HCT116 (cell line): ENCODE results near the gene C12orf75. TPM values are rescaled to one million over a fixed set of nuclear protein-coding genes. Genes with fewer than 3 reads are reported as not detected.
"Not testable (repeated sequence)": the region's sequence is repeated elsewhere in the genome, so short reads cannot be mapped to it uniquely, and the experiment has no call there.

Experiments used
- ATAC-seq: fragments of 200-7000 bp; cut with Tn5 transposase; 2 replicates; pipeline ENCODE4 v1.9.1; 2020; ENCODE audit warnings: mild to moderate bottlenecking, moderate library complexity
- BruUV-seq: library from RNA; stranded (reverse); fragments of 400-500 nt; replicated peaks from 2 replicates; lab custom pipeline; 2021; lab: Mats Ljungman, UMichigan
- CTCF ChIA-PET: fragments of 300-600 bp; sonication (Branson Sonifier 250); formaldehyde crosslinking; loops from one replicate; lab custom pipeline; 2021; ENCODE audit warnings: antibody characterized with exemption; lab: Charles Lee
- POLR2A ChIA-PET: fragments of 300-600, 350-600 bp; sonication (Branson Sonifier 250); formaldehyde crosslinking; loops from one replicate; lab custom pipeline; 2021; ENCODE audit warnings: antibody characterized with exemption; lab: Charles Lee
- RAD21 ChIA-PET, 2 experiments: fragments of 300-600 bp; sonication (Branson Sonifier 250); formaldehyde crosslinking; loops; one replicate each; lab custom pipeline; 2023; ENCODE audit warnings: low total read pairs in 2 of 2; ENCODE audit not compliant: uncharacterized antibody in 2 of 2, unreplicated experiment in 2 of 2, low non-redundant PET in 1 of 2; lab: Charles Lee
- DNase-seq: peaks from one replicate; pipeline ENCODE4 v3.0.0-alpha.2; 2010; ENCODE audit warnings: low read depth, low spot score
- H2AFZ ChIP-seq: fragments of 200-600 bp; shearing (Covaris generic), sonication (generic); 2 replicates; pipeline ENCODE4 v1.6.1; 2017; ENCODE audit warnings: low read depth, mixed run types, mixed read lengths, antibody characterized with exemption, low read length; ENCODE audit not compliant: poor library complexity, severe bottlenecking
- H3K27ac ChIP-seq: 2 replicates; pipeline ENCODE4 v1.5.1; 2012; ENCODE audit warnings: low read depth, low read length
- H3K27me3 ChIP-seq: fragments of 200-600 bp; sonication (generic); 2 replicates; pipeline ENCODE4 v1.6.1; 2016; ENCODE audit warnings: mixed run types, low read length, mixed read lengths; ENCODE audit not compliant: insufficient read depth
- H3K36me3 ChIP-seq, 2 experiments: fragments of 200-500 bp in 1 of 2; fragments of 200-600 bp in 1 of 2; sonication (Bioruptor generic) in 1 of 2; sonication (generic) in 1 of 2; 2 replicates each; pipeline versions ENCODE4 v1.5.1 to v1.6.1; 2014 to 2016; ENCODE audit warnings: low read length in 2 of 2, inconsistent platforms in 1 of 2, mixed read lengths in 1 of 2, mixed run types in 1 of 2; ENCODE audit not compliant: insufficient read depth in 2 of 2, control insufficient read depth in 1 of 2
- H3K4me1 ChIP-seq, 2 experiments: fragments of 200-600 bp in 1 of 2; sonication (generic) in 1 of 2; 2 replicates each; pipeline versions ENCODE4 v1.5.1 to v1.6.1; 2012 to 2017; ENCODE audit warnings: low read length in 2 of 2, inconsistent platforms in 1 of 2, mild to moderate bottlenecking in 1 of 2, mixed read lengths in 1 of 2, mixed run types in 1 of 2, moderate library complexity in 1 of 2; ENCODE audit not compliant: insufficient read depth in 2 of 2, control insufficient read depth in 1 of 2
- H3K4me2 ChIP-seq: fragments of 200-600 bp; sonication (generic); 2 replicates; pipeline ENCODE4 v1.6.1; 2017; ENCODE audit warnings: mixed run types, low read length, mixed read lengths
- H3K4me3 ChIP-seq, 2 experiments: fragments of 200-600 bp in 1 of 2; sonication (generic) in 1 of 2; replicated peaks in 1 of 2; 2 replicates each; pipeline ENCODE4 v1.5.1; 2011 to 2016; ENCODE audit warnings: low read length in 2 of 2, control low read depth in 1 of 2, low read depth in 1 of 2, mild to moderate bottlenecking in 1 of 2, mixed read lengths in 1 of 2, mixed run types in 1 of 2
- H3K79me2 ChIP-seq: fragments of 200-600 bp; sonication (generic); 2 replicates; pipeline ENCODE4 v1.6.1; 2017; ENCODE audit warnings: mild to moderate bottlenecking, mixed run types, low read length, moderate library complexity, mixed read lengths; ENCODE audit not compliant: insufficient read depth
- H3K9ac ChIP-seq: fragments of 200-600 bp; sonication (generic); 2 replicates; pipeline ENCODE4 v1.6.1; 2016; ENCODE audit warnings: low read length, mixed read lengths
- H3K9me2 ChIP-seq: fragments of 200-600 bp; sonication (generic), shearing (Covaris generic); 2 replicates; pipeline ENCODE4 v1.6.1; 2017; ENCODE audit warnings: mixed run types, mild to moderate bottlenecking, moderate library complexity; ENCODE audit not compliant: insufficient read depth
- H3K9me3 ChIP-seq, 2 experiments: fragments of 200-500 bp in 1 of 2; fragments of 200-600 bp in 1 of 2; sonication (Bioruptor generic) in 1 of 2; sonication (generic) in 1 of 2; 2 replicates each; pipeline ENCODE4 v1.6.1; 2014 to 2017; ENCODE audit warnings: low read length in 2 of 2, mixed read lengths in 2 of 2, inconsistent platforms in 1 of 2, low read depth in 1 of 2, mild to moderate bottlenecking in 1 of 2, mixed run types in 1 of 2, moderate library complexity in 1 of 2; ENCODE audit not compliant: control insufficient read depth in 1 of 2, insufficient read depth in 1 of 2
- H4K20me1 ChIP-seq: fragments of 200-600 bp; sonication (generic), shearing (Covaris generic); 2 replicates; pipeline ENCODE4 v1.6.1; 2017; ENCODE audit warnings: mixed run types, mild to moderate bottlenecking, moderate library complexity; ENCODE audit not compliant: insufficient read depth
- CBX3 ChIP-seq: IDR thresholded peaks from 2 replicates; pipeline ENCODE4 v1.6.1; 2012; ENCODE audit warnings: low read depth
- CEBPB ChIP-seq: IDR thresholded peaks from 2 replicates; pipeline ENCODE4 v1.6.1; 2012; ENCODE audit warnings: low read depth
- EZH2 ChIP-seq: fragments of 200-600 bp; sonication (generic); IDR thresholded peaks from 2 replicates; pipeline ENCODE4 v1.6.1; 2017; ENCODE audit warnings: antibody characterized with exemption, mixed run types
- FOSL1 ChIP-seq: IDR thresholded peaks from 2 replicates; pipeline ENCODE4 v1.6.1; 2012; ENCODE audit warnings: low read depth
- POLR2AphosphoS5 ChIP-seq: IDR thresholded peaks from 2 replicates; pipeline ENCODE4 v1.6.1; 2011; ENCODE audit warnings: mild to moderate bottlenecking, low read depth, low read length, moderate library complexity
- TCF7L2 ChIP-seq: IDR thresholded peaks from 2 replicates; pipeline ENCODE4 v1.7.0; 2011; ENCODE audit warnings: borderline replicate concordance, inconsistent platforms; ENCODE audit not compliant: insufficient read depth, insufficient read length; ENCODE audit errors: extremely low read depth
- YY1 ChIP-seq: IDR thresholded peaks from 2 replicates; pipeline ENCODE4 v1.6.1; 2011; ENCODE audit warnings: low read length, low read depth, moderate library complexity, mild to moderate bottlenecking; ENCODE audit not compliant: insufficient replicate concordance; ENCODE audit errors: extremely low read depth
- ZNF274 ChIP-seq: fragments of 200-500 bp; sonication (Bioruptor generic); IDR thresholded peaks from 2 replicates; pipeline ENCODE4 v1.6.1; 2014; ENCODE audit warnings: mild to moderate bottlenecking, low read depth, low read length, inconsistent platforms
- intact Hi-C: fragments of 100-400 bp; cut with micrococcal nuclease; formaldehyde crosslinking; loops from 2 replicates; pipeline ENCODE4 v1.10.0; 2022
- total RNA-seq: library from RNA; stranded (reverse); gene quantifications from one replicate; pipeline ENCODE4 v1.2.1, GENCODE V29; 2021; ENCODE audit not compliant: unreplicated experiment

C12orf75 gene
- total RNA-seq, 1 experiment from 2014 or later: 81.0 TPM

GRCh38 chr12:105332286-105332685, 1.8 kb downstream of the C12orf75 start:
- Histone ChIP-seq H3K4me2 (peak overlapping the region; percentile 87), H3K27ac (0 out of 2 replicates have a peak overlapping the region, but pooled peaks have one; percentile 14), H3K4me1 (peaks cover 14 to 25% of the 10 kb centered on the region in 2 experiments), H3K9ac (0 out of 2 replicates have a peak overlapping the region, but pooled peaks have one; percentile 61), H3K4me3 (peak overlapping the region in 1 of 2 experiments; percentile 76; a peak in 1 of 4 replicates), H3K79me2 (peaks cover 53% of the 10 kb centered on the region)
- H3K27me3 ChIP-seq, H2AFZ ChIP-seq, H3K9me3 ChIP-seq, intact Hi-C loops, RAD21 ChIA-PET, H4K20me1 ChIP-seq, DNase-seq, H3K9me2 ChIP-seq, ATAC-seq, H3K36me3 ChIP-seq, BruUV-seq: not testable (repeated sequence)
- peak; percentile 43; the same call in 1 of the 2 replicates for TF ChIP-seq FOSL1
- CTCF ChIA-PET: interaction anchor here (0.9 kb wide), 1 partner anchor 32 kb away, joined by 3 read pairs; no protein-coding TSS in a partner anchor
- POLR2A ChIA-PET: interaction anchor here (1.1 kb wide), 1 partner anchor 96 kb away, joined by 3 read pairs; the partner anchor contains the start of gene APPL2

- POLR2A ChIA-PET: interaction anchor here (1.1 kb wide), 1 partner anchor 97 kb away, joined by 3 read pairs; the partner anchor contains the start of gene APPL2
- CTCF ChIA-PET: interaction anchor here (0.9 kb wide), 1 partner anchor 31 kb away, joined by 3 read pairs; no protein-coding TSS in a partner anchor
- Histone ChIP-seq H3K27me3 (no peaks in the 10 kb centered on the region), H3K27ac (no peak overlapping the region), H3K9me3 (no peaks in the 10 kb centered on the region), H3K4me2 (no peak overlapping the region), H3K9me2 (no peaks in the 10 kb centered on the region; the same call in 1 of the 2 replicates), H3K9ac (no peak overlapping the region), H2AFZ (no peak overlapping the region), H3K36me3 (no peaks in the 10 kb centered on the region), H3K4me3 (no peak overlapping the region), H4K20me1 (no peaks in the 10 kb centered on the region)
- DNase-seq (no peak), ATAC-seq (no peak)
- intact Hi-C loops: no loop called here
- RAD21 ChIA-PET: no interaction called here
- BruUV-seq: no TSS peak
- TF ChIP-seq EZH2 (no peak), POLR2AphosphoS5 (no peak), ZNF274 (no peak), YY1 (no peak), CBX3 (no peak), TCF7L2 (no peak), FOSL1 (no peak), CEBPB (no peak)
- TF ChIP-seq, all 23 proteins: peak for 0
- Histone ChIP-seq H3K79me2 (peaks cover 55% of the 10 kb centered on the region), H3K4me1 (peaks cover 14 to 25% of the 10 kb centered on the region in 2 experiments)
These were observed 2.4 kb downstream of the C12orf75 start for GRCh38 chr12:105332925-105333324.
